Measurements from ENCODE around the gene NKX6-2.
"Not testable (repeated sequence)": the region's sequence is repeated elsewhere in the genome, so short reads cannot be mapped to it uniquely, and the experiment has no call there.

The NKX6-2 gene

GRCh38 chr10:132776186-132776585 lies 9.8 kb downstream of the NKX6-2 start:
- H3K9me3 ChIP-seq (ENCODE audit: insufficient read depth, low read depth, low read length) = no peaks in the 10 kb centered on the region
- no peak overlapping the region for H3K4me3 ChIP-seq (ENCODE audit: low read length)
- H3K36me3 ChIP-seq (ENCODE audit: insufficient read depth, low read length) = no peaks in the 10 kb centered on the region
- no peaks in the 10 kb centered on the region for H3K4me1 ChIP-seq (ENCODE audit: insufficient read depth, low read length)
- no peak overlapping the region for H3K9ac ChIP-seq (ENCODE audit: low read depth, low read length)
- peaks cover 1% of the 10 kb centered on the region; the same call in 1 of the 2 replicates for H3K27me3 ChIP-seq (ENCODE audit: insufficient read depth, low read length)
- no peak overlapping the region for H3K27ac ChIP-seq (ENCODE audit: low read depth, low read length)
- WGBS = 94% methylated on average over 18 of the region's 18 CpGs

GRCh38 chr10:132774902-132775863 lies 10.8 kb downstream of the NKX6-2 start:
- no peak overlapping the region for H3K4me3 ChIP-seq (ENCODE audit: low read length)
- no peaks in the 10 kb centered on the region for H3K4me1 ChIP-seq (ENCODE audit: insufficient read depth, low read length)
- 75% methylated on average over 22 of the region's 22 CpGs for WGBS
- no peaks in the 10 kb centered on the region for H3K36me3 ChIP-seq (ENCODE audit: insufficient read depth, low read length)
- H3K9me3 ChIP-seq (ENCODE audit: insufficient read depth, low read depth, low read length) = no peaks in the 10 kb centered on the region
- H3K9ac ChIP-seq (ENCODE audit: low read depth, low read length) = no peak overlapping the region
- no peaks in the 10 kb centered on the region for H3K27me3 ChIP-seq (ENCODE audit: insufficient read depth, low read length)
- no peak overlapping the region for H3K27ac ChIP-seq (ENCODE audit: low read depth, low read length)

DNA sequence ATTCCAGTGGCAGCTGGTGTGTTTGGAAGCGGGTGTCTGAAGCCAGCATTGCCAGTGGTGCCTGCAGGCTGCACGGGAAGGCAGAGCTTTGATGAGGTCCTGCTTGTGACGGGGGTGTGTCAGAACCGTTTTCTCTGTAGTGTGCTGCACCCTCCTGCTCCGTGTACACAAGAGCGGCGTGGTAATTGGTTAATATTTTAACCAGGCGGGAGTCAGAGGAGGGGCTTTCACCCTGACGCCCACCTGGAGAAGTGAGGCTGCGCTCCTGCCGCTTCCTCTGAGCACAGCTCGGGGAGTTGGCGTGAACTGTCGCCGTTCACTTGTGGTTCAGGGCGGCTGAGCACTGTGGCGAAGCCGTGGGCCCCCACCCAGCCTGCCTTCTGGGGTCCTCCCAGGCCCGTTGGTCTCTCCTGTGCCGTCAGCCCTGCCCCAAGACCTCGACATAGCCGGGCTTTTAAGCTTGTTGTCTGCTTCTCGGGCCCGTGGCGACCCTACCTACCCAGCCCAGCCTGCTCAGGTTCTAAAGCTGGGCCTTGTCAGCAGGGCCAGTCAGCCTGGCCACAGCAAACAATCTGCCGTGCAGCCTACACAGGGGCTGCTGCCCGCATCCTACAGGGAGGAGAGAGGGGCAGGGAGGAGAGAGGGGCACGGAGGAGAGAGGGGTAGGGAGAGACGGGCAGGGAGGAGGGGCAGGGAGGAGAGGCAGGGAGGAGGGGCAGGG lies 11.6 kb downstream of the NKX6-2 start:
- WGBS = 76% methylated on average over 29 of the region's 29 CpGs
- Histone ChIP-seq H3K4me1 (ENCODE audit: insufficient read depth, low read length) (no peaks in the 10 kb centered on the region), H3K9me3 (ENCODE audit: insufficient read depth, low read depth, low read length) (no peaks in the 10 kb centered on the region), H3K27me3 (ENCODE audit: insufficient read depth, low read length) (no peaks in the 10 kb centered on the region), H3K27ac (ENCODE audit: low read depth, low read length) (no peak overlapping the region; the same call in 1 of the 2 replicates), H3K36me3 (ENCODE audit: insufficient read depth, low read length) (no peaks in the 10 kb centered on the region), H3K9ac (ENCODE audit: low read depth, low read length) (no peak overlapping the region), H3K4me3 (ENCODE audit: low read length) (no peak overlapping the region)

- 97% methylated on average over 20 of the region's 25 CpGs for WGBS
- H3K9ac ChIP-seq (ENCODE audit: low read depth, low read length); H3K36me3 ChIP-seq (ENCODE audit: insufficient read depth, low read length); H3K4me3 ChIP-seq (ENCODE audit: low read length); H3K27me3 ChIP-seq (ENCODE audit: insufficient read depth, low read length); H3K9me3 ChIP-seq (ENCODE audit: insufficient read depth, low read depth, low read length); H3K27ac ChIP-seq (ENCODE audit: low read depth, low read length); H3K4me1 ChIP-seq (ENCODE audit: insufficient read depth, low read length): not testable (repeated sequence)
These were observed 13.1 kb downstream of the NKX6-2 start for GRCh38 chr10:132772816-132773215.

GRCh38 chr10:132770061-132771021 lies 15.6 kb downstream of the NKX6-2 start:
- WGBS = 96% methylated on average over 44 of the region's 45 CpGs
- Histone ChIP-seq H3K4me1 (ENCODE audit: insufficient read depth, low read length) (no peaks in the 10 kb centered on the region), H3K27me3 (ENCODE audit: insufficient read depth, low read length) (no peaks in the 10 kb centered on the region), H3K9ac (ENCODE audit: low read depth, low read length) (no peak overlapping the region), H3K36me3 (ENCODE audit: insufficient read depth, low read length) (no peaks in the 10 kb centered on the region), H3K27ac (ENCODE audit: low read depth, low read length) (no peak overlapping the region), H3K4me3 (ENCODE audit: low read length) (no peak overlapping the region), H3K9me3 (ENCODE audit: insufficient read depth, low read depth, low read length) (no peaks in the 10 kb centered on the region)

GRCh38 chr10:132768346-132769248 lies 17.4 kb downstream of the NKX6-2 start:
- no peaks in the 10 kb centered on the region for H3K4me1 ChIP-seq (ENCODE audit: insufficient read depth, low read length)
- H3K4me3 ChIP-seq (ENCODE audit: low read length) = no peak overlapping the region
- H3K9me3 ChIP-seq (ENCODE audit: insufficient read depth, low read depth, low read length) = no peaks in the 10 kb centered on the region
- 96% methylated on average over 41 of the region's 41 CpGs for WGBS
- no peaks in the 10 kb centered on the region for H3K27me3 ChIP-seq (ENCODE audit: insufficient read depth, low read length)
- H3K36me3 ChIP-seq (ENCODE audit: insufficient read depth, low read length) = no peaks in the 10 kb centered on the region
- no peak overlapping the region for H3K9ac ChIP-seq (ENCODE audit: low read depth, low read length)
- H3K27ac ChIP-seq (ENCODE audit: low read depth, low read length) = no peak overlapping the region

DNA sequence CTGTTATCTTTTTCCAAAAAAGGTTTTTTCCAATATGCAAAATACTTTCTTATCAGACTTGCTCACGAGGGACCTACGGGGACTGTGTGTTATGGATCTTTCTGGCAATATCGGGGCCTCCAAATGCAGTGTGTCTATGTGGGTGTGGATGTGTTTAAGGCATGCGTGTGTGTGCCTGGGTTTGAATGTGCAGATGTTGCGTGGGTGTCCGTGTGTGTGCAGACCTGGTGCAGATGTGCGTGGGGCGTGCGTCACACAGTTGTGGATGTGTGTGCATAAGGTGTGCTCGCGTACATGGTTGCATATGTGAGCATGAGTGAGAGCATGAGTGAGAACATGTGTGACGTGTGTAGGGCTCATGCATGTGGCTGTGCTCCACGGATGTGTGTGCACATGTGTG lies 19.7 kb downstream of the NKX6-2 start:
- Histone ChIP-seq H3K27ac (ENCODE audit: low read depth, low read length) (no peak overlapping the region), H3K27me3 (ENCODE audit: insufficient read depth, low read length) (no peaks in the 10 kb centered on the region), H3K9me3 (ENCODE audit: insufficient read depth, low read depth, low read length) (peaks cover 10% of the 10 kb centered on the region; the same call in 1 of the 2 replicates), H3K4me3 (ENCODE audit: low read length) (no peak overlapping the region), H3K36me3 (ENCODE audit: insufficient read depth, low read length) (no peaks in the 10 kb centered on the region), H3K9ac (ENCODE audit: low read depth, low read length) (no peak overlapping the region), H3K4me1 (ENCODE audit: insufficient read depth, low read length) (no peaks in the 10 kb centered on the region)
- WGBS = 95% methylated on average over 13 of the region's 13 CpGs

- peaks cover 10% of the 10 kb centered on the region; the same call in 1 of the 2 replicates for H3K9me3 ChIP-seq (ENCODE audit: insufficient read depth, low read depth, low read length)
- H3K4me1 ChIP-seq (ENCODE audit: insufficient read depth, low read length) = no peaks in the 10 kb centered on the region
- no peaks in the 10 kb centered on the region for H3K36me3 ChIP-seq (ENCODE audit: insufficient read depth, low read length)
- no peaks in the 10 kb centered on the region for H3K27me3 ChIP-seq (ENCODE audit: insufficient read depth, low read length)
- no peak overlapping the region for H3K4me3 ChIP-seq (ENCODE audit: low read length)
- 91% methylated on average over 11 of the region's 11 CpGs for WGBS
- H3K27ac ChIP-seq (ENCODE audit: low read depth, low read length) = no peak overlapping the region
- no peak overlapping the region for H3K9ac ChIP-seq (ENCODE audit: low read depth, low read length)
These were observed 20.5 kb downstream of the NKX6-2 start for GRCh38 chr10:132765435-132765834.

DNA sequence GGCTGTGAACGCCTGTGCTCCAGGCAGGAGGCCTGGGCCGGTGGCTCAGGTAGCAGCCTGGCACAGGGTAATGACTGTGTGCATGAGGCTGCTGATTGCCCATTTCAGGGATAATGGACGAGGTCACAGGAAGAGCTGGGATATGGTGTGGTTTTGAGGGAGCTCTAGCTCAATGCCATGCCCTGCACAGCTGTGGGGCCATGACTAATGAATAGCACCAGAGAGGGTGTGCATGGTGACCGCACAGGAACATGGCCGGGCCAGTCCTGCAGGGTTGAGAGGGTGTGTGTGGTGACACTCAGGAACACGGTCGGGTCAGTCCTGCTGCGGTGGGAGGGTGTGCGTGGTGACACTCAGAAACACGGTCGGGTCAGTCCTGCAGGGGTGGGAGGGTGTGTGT lies 21.8 kb downstream of the NKX6-2 start:
- H3K36me3 ChIP-seq (ENCODE audit: insufficient read depth, low read length) = no peaks in the 10 kb centered on the region
- H3K27me3 ChIP-seq (ENCODE audit: insufficient read depth, low read length) = no peaks in the 10 kb centered on the region
- H3K27ac ChIP-seq (ENCODE audit: low read depth, low read length) = no peak overlapping the region
- H3K9ac ChIP-seq (ENCODE audit: low read depth, low read length) = no peak overlapping the region
- H3K4me1 ChIP-seq (ENCODE audit: insufficient read depth, low read length) = no peaks in the 10 kb centered on the region
- H3K9me3 ChIP-seq (ENCODE audit: insufficient read depth, low read depth, low read length) = peaks cover 10% of the 10 kb centered on the region; the same call in 1 of the 2 replicates
- WGBS = 93% methylated on average over 11 of the region's 11 CpGs
- H3K4me3 ChIP-seq (ENCODE audit: low read length) = no peak overlapping the region

DNA sequence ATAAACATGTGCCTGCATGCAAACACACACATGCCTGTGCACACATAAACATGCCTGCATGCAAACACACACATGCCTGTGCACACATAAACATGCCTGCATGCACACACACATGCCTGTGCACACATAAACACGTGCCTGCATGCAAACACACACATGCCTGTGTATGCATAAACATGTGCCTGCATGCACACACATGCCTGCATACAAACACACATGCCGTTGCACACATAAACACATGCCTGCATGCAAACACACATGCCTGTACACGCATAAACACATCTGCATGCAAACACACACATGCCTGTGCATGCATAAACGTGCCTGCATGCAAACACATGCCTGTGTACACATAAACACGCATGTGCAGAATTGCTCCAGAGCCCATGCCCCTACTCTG lies 22.4 kb downstream of the NKX6-2 start:
- H3K4me1 ChIP-seq (ENCODE audit: insufficient read depth, low read length) = no peaks in the 10 kb centered on the region
- no peak overlapping the region for H3K27ac ChIP-seq (ENCODE audit: low read depth, low read length)
- H3K9ac ChIP-seq (ENCODE audit: low read depth, low read length) = no peak overlapping the region
- H3K9me3 ChIP-seq (ENCODE audit: insufficient read depth, low read depth, low read length) = peaks cover 10% of the 10 kb centered on the region; the same call in 1 of the 2 replicates
- no peak overlapping the region for H3K4me3 ChIP-seq (ENCODE audit: low read length)
- H3K27me3 ChIP-seq (ENCODE audit: insufficient read depth, low read length) = no peaks in the 10 kb centered on the region
- WGBS = 92% methylated on average over 5 of the region's 5 CpGs
- H3K36me3 ChIP-seq (ENCODE audit: insufficient read depth, low read length) = no peaks in the 10 kb centered on the region

Measured in HUES64 (cell line).